ENCODE measurements around the gene FLOT2.
"Not testable (repeated sequence)": the region's sequence is repeated elsewhere in the genome, so short reads cannot be mapped to it uniquely, and the experiment has no call there.

FLOT2 gene

GRCh38 chr17:28893248-28894183, 4.0 kb downstream of the FLOT2 start:
- DNase-seq: not testable (repeated sequence)

- DNase-seq: no peak
These were observed 5.5 kb downstream of the FLOT2 start for GRCh38 chr17:28892024-28892423.

- DNase-seq: no peak
These were observed 6.3 kb downstream of the FLOT2 start for GRCh38 chr17:28891201-28891600.

GRCh38 chr17:28889996-28890395, 7.5 kb downstream of the FLOT2 start:
- DNase-seq: no peak

- no peak for DNase-seq
These were observed 8.7 kb downstream of the FLOT2 start for GRCh38 chr17:28888832-28889231.

- DNase-seq: no peak
These were observed 9.6 kb downstream of the FLOT2 start for GRCh38 chr17:28887871-28888471.

- no peak for DNase-seq
These were observed 11.6 kb downstream of the FLOT2 start for GRCh38 chr17:28885951-28886350.

GRCh38 chr17:28885363-28885762, 12.2 kb downstream of the FLOT2 start:
- no peak for DNase-seq

- no peak for DNase-seq
These were observed 13.4 kb downstream of the FLOT2 start for GRCh38 chr17:28883967-28884702.

- DNase-seq: no peak
These were observed 15.2 kb downstream of the FLOT2 start for GRCh38 chr17:28882154-28882895.

- DNase-seq: no peak
These were observed 15.9 kb downstream of the FLOT2 start for GRCh38 chr17:28881533-28882056.

- DNase-seq: no peak
These were observed 17.0 kb downstream of the FLOT2 start for GRCh38 chr17:28880572-28880945.

GRCh38 chr17:28879886-28880571, 17.5 kb downstream of the FLOT2 start:
- no peak for DNase-seq

GRCh38 chr17:28878981-28879380, 18.6 kb downstream of the FLOT2 start:
- DNase-seq: no peak

- DNase-seq: no peak
These were observed 19.2 kb downstream of the FLOT2 start for GRCh38 chr17:28878158-28878910.

GRCh38 chr17:28877150-28877711, 20.3 kb downstream of the FLOT2 start:
- DNase-seq: not testable (repeated sequence)

GRCh38 chr17:28875848-28876550, 21.5 kb downstream of the FLOT2 start:
- DNase-seq: no peak

GRCh38 chr17:28874750-28875149, 22.8 kb downstream of the FLOT2 start:
- DNase-seq: no peak

GRCh38 chr17:28873839-28874238, 23.7 kb downstream of the FLOT2 start:
- no peak for DNase-seq

- no peak for DNase-seq
These were observed 26.4 kb downstream of the FLOT2 start for GRCh38 chr17:28871056-28871579.

Measured in femur (tissue), 1 donor.